ENCODE data around the gene ZNF438.
"Not testable (repeated sequence)": the region's sequence is repeated elsewhere in the genome, so short reads cannot be mapped to it uniquely, and the experiment has no call there.

Gene ZNF438

DNA sequence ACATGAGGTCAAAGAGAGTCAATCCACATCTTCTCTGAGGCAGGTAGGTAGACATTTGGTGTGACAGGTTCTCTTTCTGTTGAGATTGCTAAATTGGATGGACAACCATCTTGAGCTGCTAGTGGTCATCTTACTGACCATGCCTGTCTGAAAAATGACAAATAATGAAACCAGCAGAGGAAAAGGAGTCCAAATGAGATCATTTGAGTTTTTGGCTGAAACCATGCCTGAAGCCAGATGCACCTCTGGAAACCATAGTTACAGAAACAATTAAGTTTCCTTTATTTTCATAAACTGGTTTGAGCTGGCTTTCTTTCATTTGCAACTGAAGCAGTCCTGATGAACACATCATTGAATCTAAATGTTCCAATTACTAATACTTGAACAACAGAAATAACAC lies 100.6 kb downstream of the ZNF438 start:
- DNase-seq = no peak

DNA sequence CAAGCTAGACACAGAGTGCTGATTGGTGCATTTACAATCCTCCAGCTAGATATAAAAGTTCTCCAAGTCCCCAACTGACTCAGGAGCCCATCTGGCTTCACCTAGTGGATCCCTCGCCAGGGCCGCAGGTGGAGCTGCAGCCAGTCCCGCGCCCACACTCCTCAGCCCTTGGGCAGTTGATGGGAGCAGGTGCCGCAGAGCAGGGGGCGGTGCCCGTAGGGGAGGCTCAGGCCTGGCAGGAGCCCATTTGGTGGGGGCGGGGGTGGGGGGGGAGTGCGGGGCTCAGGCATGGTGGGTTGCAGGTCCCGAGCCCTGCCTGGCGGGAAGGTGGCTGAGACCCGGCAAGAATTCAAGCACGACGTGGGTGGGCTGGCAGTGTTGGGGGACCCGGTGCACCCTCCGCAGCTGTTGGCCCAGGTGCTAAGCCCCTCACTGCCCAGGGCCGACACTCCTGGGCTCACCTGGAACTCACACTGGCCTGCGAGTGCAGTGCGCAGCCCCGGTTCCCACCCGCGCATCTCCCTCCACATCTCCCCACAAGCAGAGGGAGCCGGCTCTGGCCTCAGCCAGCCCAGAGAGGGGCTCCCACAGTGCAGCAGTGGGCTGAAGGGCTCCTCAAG lies 101.7 kb downstream of the ZNF438 start:
- DNase-seq = no peak

DNA sequence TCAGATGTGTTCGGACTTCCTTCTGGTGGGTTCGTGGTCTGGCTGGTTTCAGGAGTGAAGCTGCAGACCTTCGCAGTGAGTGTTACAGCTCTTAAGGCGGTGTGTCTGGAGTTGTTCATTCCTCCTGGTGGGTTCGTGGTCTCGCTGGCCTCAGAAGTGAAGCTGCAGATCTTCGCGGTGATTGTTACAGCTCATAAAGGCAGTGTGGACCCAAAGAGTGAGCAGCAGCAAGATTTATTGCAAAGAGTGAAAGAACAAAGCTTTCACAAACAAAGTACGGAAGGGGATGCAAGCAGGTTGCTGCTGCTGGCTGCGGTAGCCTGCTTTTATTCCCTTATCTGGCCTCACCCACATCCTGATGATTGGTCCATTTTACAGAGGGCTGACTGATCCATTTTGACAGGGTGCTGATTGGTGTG lies 102.3 kb downstream of the ZNF438 start:
- not testable (repeated sequence) for DNase-seq

DNA sequence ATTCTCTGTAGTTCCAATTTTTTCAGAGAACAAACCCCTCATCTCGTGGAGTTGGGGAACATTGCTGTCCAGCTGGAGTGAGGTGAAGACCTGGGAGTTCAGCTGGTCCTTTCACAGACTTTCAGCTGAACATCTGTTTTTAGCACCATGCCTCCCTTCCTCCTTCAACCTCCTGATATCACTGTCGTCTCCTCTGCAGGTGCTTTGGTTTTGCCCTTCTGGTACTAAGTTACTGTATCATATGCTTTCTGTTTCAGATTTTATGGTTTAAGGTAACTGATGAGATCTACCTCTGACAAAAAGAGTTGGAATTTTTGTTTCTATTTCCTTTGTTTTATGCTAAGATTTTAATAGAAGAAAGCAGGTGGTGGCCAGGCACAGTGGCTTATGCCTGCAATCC lies 102.9 kb downstream of the ZNF438 start:
- DNase-seq = no peak

DNA sequence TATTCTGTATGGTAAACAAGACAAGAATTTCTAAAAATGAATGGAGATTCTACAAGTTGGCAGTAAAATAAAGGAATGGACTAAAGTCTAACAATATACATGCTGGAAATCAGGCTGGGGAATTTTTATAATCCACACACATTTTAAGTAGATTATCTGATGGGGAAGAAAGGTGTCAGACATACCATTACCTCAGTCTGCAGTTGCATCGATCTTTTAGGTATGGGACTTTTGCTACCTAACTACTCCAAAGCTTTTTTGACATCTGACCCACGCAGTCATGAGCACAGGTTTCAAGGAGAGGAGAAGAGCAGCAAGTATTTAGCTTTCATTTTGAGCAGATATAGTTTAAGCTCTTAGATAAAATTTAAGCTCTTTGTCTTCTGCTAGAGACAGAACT lies 113.0 kb downstream of the ZNF438 start:
- no peak for DNase-seq

DNA sequence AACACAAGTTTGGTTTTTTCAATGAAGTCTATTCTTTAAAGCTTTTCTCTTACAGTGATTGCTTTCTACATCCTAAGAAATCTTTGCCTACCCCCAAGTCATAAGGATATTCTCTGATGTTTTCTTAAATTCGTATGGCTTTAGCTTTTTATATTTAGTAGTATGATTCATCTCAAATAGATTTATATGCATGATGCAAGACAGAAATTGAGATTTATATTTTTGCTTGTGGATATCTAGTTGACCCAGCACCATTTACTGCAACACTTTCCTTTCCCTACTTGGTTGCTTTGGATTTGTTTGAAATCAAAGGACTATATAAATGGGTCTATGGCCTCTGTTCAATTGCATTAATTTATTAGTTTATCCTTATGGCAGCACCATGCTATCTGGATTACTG lies 113.9 kb downstream of the ZNF438 start:
- DNase-seq = no peak

DNA sequence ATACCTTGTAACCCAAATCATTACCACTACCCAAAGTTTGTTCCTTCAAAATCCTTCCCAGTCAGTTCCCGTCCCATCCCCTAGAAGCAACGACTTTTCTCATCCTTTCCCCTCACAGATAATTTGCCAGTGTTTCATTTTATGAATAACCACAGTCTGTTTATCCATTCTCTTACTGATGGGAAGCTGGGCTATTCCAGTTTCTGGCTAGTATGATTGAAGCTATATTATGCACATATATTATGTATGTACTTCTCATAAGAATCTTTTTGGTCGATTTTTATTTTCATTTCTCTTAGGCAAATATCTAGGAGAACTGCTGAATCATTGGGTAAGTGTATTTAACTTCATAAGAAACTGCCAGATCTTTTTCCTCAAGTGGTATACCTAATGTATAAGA lies 114.6 kb downstream of the ZNF438 start:
- no peak for DNase-seq

DNA sequence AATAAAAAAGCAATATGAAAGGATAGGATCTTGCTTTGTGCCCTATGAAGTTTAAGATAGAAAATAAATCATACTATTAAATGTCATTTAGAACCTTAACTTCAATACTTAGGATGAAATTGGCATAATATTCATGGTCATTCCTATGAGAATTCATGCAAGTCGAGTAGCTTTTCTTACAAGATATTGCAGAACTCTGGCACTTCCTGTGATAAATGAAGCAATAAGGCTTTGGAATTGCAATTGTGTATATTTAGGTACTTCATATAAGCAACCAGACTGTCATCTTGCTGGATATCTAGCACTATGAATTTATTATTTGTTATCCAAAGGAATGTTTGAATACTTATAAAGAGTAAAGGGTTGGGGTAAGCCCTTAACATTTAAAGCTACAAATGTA lies 116.5 kb downstream of the ZNF438 start:
- no peak for DNase-seq

DNA sequence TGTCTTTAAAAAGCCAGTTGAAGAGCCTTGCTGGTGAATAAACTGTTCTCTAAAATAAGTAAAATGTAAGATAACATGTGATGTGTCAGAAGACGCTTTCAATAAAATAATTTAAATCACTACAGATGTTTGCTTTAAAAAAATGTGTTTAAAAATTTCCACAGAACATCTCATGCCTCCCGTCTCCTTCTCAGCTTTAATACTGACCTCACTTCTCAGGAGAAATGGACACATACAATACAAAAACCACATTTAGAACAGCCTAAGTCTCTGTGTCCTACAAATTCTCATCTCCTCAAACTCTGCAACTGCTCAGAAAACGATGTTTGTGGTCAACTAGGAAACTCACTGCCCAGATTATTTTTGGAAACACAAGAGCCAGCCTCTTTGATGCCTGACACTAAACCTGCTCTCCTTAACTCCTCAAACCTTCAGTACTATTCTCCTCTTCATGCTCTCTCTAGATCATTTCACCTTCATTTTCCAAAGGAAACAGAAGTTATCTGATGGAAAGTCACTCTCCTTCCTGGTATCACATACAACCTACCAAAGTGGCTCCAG lies 120.3 kb downstream of the ZNF438 start:
- DNase-seq = no peak

DNA sequence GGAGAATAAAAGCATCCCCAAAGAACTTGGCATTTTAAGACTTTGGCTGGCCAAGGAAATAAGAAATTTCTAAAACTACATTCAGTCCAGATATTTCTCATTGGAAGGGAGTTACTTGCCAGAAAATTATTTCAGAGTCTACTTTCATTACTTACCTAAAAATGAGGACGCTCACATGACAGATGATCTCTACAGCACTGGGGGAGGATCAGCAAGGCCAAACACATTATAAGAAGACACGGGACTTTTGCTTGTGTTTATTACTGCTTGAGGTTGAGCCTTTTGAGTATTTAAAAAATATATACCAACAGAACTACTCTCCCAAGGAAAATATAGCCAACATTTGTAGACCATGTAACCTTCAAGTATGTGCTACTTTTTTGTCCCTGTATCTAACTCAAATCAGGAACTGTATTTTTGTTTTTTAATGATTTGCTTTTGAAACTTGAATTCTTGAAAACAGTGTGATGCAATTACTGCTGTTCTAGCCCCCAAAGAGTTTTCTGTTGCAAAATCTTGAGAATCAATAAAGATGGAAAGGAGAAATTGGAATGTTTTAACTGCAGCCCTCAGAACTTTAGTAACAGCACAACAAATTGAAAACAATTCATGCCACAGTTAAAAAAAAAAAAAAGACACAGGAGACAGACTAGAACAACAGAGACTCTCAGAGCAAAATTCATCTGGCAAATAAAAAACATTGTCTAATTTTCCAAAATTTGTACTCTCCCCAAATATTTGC lies 128.1 kb downstream of the ZNF438 start:
- no peak for DNase-seq

DNA sequence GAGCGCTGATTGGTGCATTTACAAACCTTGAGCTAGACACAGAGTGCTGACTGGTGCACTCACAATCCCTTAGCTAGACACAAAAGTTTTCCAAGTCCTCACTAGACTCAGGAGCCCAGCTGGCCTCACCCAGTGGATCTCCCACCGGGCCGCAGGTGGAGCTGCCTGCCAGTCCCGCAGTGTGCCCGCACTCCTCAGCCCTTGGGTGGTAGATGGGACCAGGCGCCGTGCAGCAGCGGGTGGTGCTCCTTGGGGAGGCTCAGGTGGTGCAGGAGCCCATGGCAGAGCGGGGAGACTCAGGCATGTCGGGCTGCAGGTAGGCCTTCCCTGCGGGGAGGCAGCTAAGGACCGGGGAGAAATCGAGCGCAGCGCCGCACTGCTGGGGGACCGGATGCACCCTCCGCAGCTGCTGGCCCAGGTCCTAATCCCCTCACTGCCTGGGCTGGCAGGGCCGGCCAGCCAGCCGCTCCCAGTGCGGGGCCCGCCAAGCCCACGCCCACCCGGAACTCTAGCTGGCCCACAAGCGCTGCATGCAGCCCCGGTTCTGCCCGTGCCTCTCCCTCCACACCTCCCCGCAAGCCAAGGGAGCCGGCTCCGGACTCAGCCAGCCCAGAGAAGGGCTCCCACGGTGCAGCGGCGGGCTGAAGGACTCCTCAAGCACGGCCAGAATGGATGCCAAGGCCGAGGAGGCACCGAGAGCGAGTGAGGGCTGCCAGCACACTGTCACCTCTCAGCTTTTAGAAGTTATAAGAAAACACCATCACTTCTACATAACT lies 128.9 kb downstream of the ZNF438 start:
- DNase-seq = no peak

DNA sequence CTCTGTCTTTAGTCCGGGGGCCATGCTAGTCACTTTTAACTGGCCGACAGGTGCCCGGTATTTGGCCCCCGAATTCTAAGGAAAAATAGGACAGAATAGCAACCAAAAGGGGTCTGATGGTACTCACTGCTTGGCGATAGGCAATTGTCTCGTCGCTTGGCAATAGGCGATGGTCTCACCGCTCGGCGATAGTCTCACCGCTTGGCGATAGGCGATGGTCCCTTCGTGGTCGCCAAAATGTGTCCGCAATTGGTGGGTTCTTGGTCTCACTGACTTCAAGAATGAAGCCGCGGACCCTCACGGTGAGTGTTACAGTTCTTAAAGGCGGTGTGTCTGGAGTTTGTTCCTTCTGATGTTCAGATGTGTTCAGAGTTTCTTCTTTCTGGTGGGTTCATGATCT lies 130.2 kb downstream of the ZNF438 start:
- DNase-seq = not testable (repeated sequence)

DNA sequence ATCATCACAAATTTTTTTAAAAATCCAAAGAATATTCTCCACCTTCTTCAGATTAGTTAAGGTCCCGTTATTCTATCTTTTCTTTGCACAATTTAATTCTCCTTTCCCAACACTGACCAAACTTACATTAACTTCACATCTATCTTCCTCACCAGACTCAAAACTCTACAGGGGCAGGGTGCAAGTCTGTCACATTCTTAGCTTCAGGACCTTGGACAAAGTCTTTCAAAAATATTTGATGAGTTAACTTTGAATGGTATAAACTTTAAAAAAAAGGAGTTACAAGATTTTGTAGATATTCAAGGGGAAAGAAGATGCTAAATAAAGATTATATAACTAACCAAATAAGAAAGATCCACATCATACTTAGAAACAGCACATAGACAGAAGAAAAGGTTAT lies 132.7 kb downstream of the ZNF438 start:
- DNase-seq = no peak

DNA sequence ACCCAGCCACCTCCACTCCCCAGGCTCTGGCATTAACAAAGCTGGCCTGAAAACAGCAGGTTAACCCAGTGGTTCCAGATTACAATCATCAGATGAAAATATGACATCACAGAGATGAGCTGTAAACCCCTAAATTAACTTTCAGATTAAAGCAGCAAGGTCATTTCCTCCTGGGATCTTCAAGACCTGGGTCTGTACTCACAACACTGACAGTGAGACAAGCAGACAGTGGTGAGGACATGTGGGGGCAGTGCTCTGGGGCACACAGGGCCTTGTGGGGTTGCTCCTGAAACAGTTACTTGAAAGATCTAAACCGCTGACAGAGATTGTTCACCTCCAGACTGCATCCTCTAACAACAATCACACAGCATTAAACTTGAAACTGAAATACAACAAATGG lies 134.1 kb downstream of the ZNF438 start:
- no peak for DNase-seq

DNA sequence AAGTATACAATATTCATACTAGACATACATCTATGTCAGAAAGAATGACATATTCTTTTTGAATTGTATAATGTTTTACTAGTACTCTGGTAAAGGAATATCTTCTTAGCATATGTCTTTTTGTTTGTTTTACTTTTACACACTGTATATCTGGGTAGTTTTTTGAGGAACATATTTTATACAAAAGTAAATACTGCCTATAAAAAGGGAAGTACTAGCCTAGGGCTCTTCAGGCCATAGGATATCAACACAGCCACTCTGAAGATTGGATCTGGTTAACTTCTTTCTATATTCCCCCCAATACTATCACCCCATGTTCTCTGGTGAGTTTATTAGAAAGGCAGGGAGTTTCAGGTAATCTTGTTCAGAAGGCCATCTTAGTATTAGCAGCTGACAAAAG lies 134.6 kb downstream of the ZNF438 start:
- no peak for DNase-seq

DNA sequence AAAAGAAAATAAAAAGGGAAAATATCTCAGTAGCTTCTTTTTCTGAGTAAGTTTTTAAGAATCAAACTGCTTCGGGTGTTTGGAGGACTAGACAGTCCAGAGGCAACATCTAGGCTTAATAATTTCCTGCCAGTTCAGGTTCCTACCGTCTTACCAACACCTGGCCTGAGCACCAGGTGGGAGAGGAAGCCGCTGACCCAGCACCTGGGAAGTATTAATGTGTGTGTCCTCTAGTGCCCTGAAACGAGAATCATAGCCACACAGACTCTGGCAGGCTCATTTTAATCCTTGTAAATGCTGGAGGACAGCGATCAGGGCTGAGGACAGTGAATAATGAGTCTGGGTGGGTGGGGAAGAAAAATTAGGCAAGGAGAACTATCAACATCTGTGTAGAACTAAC lies 137.4 kb downstream of the ZNF438 start:
- DNase-seq = no peak

DNA sequence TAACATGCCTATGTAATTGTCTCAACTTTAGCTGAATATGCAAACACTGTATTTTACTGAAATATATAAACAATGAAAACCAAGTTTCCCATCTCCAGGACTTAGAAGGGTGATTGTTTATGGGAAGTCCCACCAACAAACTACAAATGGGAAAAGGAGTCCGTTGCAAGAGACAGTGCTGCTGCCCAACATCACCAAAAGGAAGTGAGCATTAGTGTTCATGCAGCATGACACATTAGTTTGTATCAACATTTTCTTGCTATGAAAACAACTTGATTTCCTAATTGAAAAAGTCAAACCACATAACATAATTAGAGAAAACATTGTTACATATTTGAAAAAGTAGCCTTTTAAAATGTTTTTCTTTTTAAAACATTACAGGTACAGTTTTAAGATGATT lies 138.5 kb downstream of the ZNF438 start:
- DNase-seq = no peak

DNA sequence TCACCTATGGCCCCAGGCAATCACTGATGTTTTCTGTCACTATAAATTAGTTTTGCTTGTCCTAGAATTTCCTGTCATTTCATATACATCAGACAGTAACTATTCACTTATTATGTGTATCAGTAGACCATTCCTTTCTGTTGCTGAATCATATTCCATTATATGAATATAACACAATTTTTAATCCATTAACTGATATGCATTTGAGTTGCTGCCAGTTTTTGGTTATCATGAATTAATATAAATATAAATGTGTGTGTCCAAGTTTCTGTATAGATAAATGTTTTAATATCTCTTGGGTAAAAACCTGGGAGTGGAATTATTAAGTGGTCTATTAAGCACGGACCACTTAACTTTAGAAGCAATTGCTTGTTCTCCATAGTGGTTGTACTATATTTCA lies 143.8 kb downstream of the ZNF438 start:
- DNase-seq = no peak

DNA sequence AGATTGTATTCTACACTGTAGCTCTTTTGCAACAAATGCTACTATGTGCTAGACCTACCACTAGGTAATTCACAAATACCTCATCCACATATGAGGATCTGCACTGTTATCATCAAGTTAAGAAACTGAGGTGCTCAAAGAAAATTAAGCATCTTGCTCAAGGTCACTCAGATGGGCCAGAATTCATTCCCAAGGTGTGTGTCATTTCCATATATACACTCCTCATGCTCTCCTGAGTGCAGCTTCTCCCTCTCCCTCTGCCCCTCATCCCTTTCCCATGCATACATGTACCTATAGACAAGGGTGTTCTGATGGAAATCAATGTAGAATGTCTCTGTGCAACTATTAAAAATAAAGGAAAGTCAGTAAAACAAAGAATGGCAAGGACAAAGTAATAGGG lies 146.2 kb downstream of the ZNF438 start:
- DNase-seq = no peak

DNA sequence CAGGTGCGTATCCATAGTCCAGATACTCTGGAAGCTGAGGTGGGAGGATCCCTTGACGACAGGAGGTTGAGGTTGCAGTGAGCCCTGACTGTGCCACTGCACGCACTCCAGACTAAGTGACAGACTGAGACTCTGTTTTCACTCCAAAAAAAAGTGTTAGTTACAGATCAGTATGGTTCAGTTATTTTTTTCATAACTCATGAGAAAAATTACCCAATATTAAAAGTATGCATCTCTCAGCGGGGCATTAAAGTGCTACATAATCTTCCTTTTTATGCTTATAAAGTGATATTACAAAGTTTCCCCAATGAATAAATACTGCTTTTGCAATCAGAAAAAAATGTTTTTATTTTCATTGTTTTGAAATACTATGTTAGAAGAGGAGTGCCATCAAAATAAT lies 147.9 kb downstream of the ZNF438 start:
- DNase-seq = no peak

DNA sequence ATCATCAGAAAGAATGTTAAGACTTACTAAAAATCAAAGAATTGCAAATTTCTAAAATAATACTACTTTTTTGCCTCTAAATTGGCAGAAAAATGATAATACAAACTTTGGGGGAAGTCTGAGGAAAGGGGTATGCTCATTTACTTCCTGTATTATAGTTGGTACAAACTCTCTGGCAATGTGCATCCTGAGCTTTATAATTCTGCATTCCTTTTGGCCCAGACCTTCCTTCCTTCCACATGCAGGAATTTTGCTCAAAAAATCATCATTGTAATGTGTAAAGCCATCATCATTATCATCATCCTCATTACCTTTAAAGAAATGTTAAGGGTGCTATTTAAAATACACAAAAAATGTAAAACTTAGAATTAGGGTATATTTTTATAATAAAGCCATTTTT lies 148.5 kb downstream of the ZNF438 start:
- DNase-seq = no peak

DNA sequence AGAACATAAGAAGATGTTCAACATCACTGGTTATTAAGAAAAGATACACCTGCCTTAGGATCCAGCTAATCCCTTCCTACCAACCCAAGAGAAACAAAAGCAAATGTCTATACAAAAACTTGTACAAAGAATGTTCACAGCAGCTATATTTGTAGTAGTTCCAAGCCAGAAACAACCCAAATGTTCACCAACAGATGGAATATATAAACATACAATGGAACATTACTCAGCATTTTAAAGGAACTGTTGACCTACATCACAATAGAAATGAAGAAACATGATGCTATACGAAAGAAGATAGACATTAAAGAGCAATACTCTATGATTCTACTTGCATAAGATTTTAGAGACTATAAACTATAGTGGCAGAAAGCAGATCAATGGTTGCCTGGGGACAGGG lies 149.4 kb downstream of the ZNF438 start:
- no peak for DNase-seq

DNA sequence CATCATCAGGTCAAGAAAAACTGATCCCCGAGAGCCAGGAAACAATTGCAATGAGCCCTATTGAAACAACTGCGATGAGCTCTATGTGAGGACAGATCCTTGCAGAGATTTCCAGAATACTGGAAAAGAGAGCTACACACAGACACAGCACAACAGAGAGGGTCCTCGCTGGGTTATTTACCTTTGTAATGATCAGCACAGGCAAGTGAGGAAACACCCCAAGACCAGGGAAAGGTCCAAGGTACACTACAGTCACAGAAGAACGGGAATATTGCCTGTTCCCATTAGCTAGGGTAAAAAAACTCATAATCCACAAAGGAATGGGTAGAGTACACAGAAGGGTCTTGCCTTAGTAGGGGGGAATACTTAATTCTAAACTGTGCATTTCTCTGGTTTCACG lies 152.7 kb downstream of the ZNF438 start:
- DNase-seq = no peak

DNA sequence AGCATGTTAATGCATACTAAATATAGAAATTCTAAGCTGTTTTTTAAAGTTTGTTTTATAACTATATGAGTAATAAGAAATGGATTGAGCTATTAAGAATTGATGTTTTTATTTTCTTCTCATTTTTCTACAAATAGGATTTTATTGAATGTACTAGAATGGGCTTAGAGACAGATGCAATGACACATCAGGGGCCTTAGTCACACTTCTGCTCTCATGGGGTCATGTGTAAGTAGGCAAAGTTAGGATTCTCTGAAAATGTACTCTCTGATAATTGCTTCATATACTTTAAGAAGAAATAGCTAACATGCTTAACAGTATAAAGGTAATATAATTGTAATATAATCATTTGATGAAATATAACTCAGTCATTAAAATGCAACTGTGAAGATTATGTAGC lies 154.6 kb downstream of the ZNF438 start:
- DNase-seq = no peak

Data from DMS79 (cell line).